ENCODE data around the gene SVOPL.
"Not testable (repeated sequence)": the region's sequence is repeated elsewhere in the genome, so short reads cannot be mapped to it uniquely, and the experiment has no call there.

The SVOPL gene

DNA sequence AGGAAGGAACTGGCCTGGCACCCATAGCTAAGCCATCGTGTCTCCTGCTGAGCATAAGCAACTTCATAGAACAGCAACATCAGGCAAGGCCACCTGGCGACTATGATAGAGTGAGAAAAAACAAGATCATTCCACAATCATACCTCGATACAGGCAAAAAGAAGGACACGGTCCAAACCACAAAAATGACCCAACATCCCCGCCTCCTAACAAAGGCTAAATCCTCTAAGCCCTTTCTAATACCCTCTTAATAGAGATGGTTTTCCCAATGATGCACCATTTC lies 40.2 kb upstream of the SVOPL start:
- no peak for DNase-seq (ENCODE audit: low read depth)
- TF ChIP-seq, protein P1, sequence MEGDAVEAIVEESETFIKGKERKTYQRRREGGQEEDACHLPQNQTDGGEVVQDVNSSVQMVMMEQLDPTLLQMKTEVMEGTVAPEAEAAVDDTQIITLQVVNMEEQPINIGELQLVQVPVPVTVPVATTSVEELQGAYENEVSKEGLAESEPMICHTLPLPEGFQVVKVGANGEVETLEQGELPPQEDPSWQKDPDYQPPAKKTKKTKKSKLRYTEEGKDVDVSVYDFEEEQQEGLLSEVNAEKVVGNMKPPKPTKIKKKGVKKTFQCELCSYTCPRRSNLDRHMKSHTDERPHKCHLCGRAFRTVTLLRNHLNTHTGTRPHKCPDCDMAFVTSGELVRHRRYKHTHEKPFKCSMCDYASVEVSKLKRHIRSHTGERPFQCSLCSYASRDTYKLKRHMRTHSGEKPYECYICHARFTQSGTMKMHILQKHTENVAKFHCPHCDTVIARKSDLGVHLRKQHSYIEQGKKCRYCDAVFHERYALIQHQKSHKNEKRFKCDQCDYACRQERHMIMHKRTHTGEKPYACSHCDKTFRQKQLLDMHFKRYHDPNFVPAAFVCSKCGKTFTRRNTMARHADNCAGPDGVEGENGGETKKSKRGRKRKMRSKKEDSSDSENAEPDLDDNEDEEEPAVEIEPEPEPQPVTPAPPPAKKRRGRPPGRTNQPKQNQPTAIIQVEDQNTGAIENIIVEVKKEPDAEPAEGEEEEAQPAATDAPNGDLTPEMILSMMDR (conservative IDR thresholded peaks at IDR 0.05; ENCODE audit: control insufficient read depth, insufficient read depth, low read depth, low read length) = no peak
- no peak overlapping the region for H3K4me3 ChIP-seq (ENCODE audit: control insufficient read depth, low read depth, low read length)

DNA sequence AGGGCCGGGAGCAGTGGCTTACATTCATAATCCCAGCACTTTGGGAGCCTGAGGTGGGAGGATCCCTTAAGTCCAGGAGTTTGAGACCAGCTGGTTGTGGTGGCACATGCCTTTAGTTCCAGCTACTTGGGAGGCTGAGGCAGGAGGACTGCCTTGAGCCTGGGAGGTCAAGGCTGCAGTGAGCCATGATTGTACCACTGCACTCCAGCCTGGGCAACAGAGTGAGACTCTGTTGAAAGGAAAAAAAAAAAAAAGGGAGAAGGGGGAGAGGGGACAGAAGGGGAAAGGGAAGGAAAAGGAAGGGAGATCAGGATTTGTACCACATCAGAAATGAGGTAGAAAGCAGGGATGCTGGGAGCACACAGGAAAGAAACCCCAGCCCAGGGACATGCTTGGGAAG lies 38.7 kb upstream of the SVOPL start:
- no peak overlapping the region for H3K4me3 ChIP-seq (ENCODE audit: control insufficient read depth, low read depth, low read length)
- TF ChIP-seq, protein P1 (conservative IDR thresholded peaks at IDR 0.05; ENCODE audit: control insufficient read depth, insufficient read depth, low read depth, low read length) = no peak

DNA sequence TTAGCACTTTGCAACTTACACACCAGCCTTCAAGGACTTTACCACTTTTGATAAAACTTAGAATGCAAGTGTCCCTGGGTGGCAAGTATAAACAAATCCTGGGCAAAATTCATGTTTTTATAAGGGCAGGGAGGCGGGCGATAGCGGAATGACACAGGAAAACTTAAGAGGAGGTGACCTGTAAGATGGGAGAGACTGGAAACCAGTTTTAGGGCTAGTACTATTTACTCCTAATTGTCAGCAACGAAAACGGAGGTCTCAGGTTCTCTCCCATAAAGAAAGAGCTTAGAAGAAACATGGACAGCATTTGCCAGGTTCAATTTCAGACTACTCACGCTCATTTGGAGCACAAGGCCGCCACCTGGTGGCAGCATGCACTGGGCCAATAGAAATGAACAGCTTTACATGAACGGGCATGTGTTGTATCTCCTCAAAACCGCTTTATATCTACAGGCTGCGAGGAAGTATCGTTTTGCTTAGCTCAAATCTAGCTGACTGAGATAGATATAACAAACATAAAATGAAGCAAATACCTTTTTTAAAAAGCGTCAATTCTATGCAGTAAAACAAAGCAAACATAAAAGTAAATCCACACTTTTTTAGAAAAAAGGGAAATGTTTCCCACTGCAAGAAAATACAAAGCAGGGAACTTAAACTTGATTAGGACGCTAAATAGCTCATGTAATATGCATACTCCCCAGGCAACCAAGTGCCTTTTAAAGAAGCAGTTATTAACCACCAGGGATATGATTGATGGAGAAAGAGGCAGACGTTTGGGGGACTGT lies 37.6 kb upstream of the SVOPL start:
- H3K4me3 ChIP-seq (ENCODE audit: control insufficient read depth, low read depth, low read length) = no peak overlapping the region
- peak; percentile 79 for DNase-seq (ENCODE audit: low read depth)
- TF ChIP-seq, protein P1 (conservative IDR thresholded peaks at IDR 0.05; ENCODE audit: control insufficient read depth, insufficient read depth, low read depth, low read length) = peak; percentile 97

More for the DNA sequence above, 38.7 kb upstream of the SVOPL start:
- no peak for DNase-seq (ENCODE audit: low read depth)

GRCh38 chr7:138738114-138738513 lies 37.0 kb upstream of the SVOPL start:
- no peak for DNase-seq (ENCODE audit: low read depth)
- no peak overlapping the region for H3K4me3 ChIP-seq (ENCODE audit: control insufficient read depth, low read depth, low read length)
- TF ChIP-seq, protein P1 (conservative IDR thresholded peaks at IDR 0.05; ENCODE audit: control insufficient read depth, insufficient read depth, low read depth, low read length) = no peak

GRCh38 chr7:138735399-138735798 lies 34.2 kb upstream of the SVOPL start:
- H3K4me3 ChIP-seq (ENCODE audit: control insufficient read depth, low read depth, low read length) = no peak overlapping the region
- DNase-seq (ENCODE audit: low read depth) = no peak
- TF ChIP-seq, protein P1 (conservative IDR thresholded peaks at IDR 0.05; ENCODE audit: control insufficient read depth, insufficient read depth, low read depth, low read length) = no peak

- H3K4me3 ChIP-seq (ENCODE audit: control insufficient read depth, low read depth, low read length) = not testable (repeated sequence)
Observed at GRCh38 chr7:138731733-138732132, 30.6 kb upstream of the SVOPL start.

GRCh38 chr7:138729444-138729843 lies 28.3 kb upstream of the SVOPL start:
- TF ChIP-seq, protein P1 (conservative IDR thresholded peaks at IDR 0.05; ENCODE audit: control insufficient read depth, insufficient read depth, low read depth, low read length) = no peak
- no peak overlapping the region for H3K4me3 ChIP-seq (ENCODE audit: control insufficient read depth, low read depth, low read length)
- DNase-seq (ENCODE audit: low read depth) = no peak

More at GRCh38 chr7:138731733-138732132, 30.6 kb upstream of the SVOPL start:
- not testable (repeated sequence) for DNase-seq (ENCODE audit: low read depth)
